Measurements from ENCODE around the gene OPN5.
"Not testable (repeated sequence)": the region's sequence is repeated elsewhere in the genome, so short reads cannot be mapped to it uniquely, and the experiment has no call there.

OPN5 gene

GRCh38 chr6:47781732-47782131 lies at the start of gene OPN5:
OPN5 (plus strand) TSS chr6:47782032; CDS start chr6:47782067, 35 bp downstream.
- DNase-seq (ENCODE audit: low read depth in 2 of 2) = no peak

- no peak for DNase-seq (ENCODE audit: low read depth in 2 of 2)
These were observed 47.8 kb upstream of the OPN5 start for GRCh38 chr6:47733879-47734558.

GRCh38 chr6:47734831-47735481 lies 46.9 kb upstream of the OPN5 start:
- no peak for DNase-seq (ENCODE audit: low read depth in 2 of 2)

GRCh38 chr6:47736083-47736700 lies 45.6 kb upstream of the OPN5 start:
- DNase-seq (ENCODE audit: low read depth in 2 of 2) = no peak

- no peak for DNase-seq (ENCODE audit: low read depth in 2 of 2)
These were observed 44.4 kb upstream of the OPN5 start for GRCh38 chr6:47737406-47737805.

GRCh38 chr6:47740714-47741113 lies 41.1 kb upstream of the OPN5 start:
- no peak for DNase-seq (ENCODE audit: low read depth in 2 of 2)

GRCh38 chr6:47741807-47742206 lies 40.0 kb upstream of the OPN5 start:
- no peak for DNase-seq (ENCODE audit: low read depth in 2 of 2)

GRCh38 chr6:47743744-47744143 lies 38.1 kb upstream of the OPN5 start:
- DNase-seq (ENCODE audit: low read depth in 2 of 2) = no peak

- DNase-seq (ENCODE audit: low read depth in 2 of 2) = not testable (repeated sequence)
These were observed 36.6 kb upstream of the OPN5 start for GRCh38 chr6:47745269-47745668.

- DNase-seq (ENCODE audit: low read depth in 2 of 2) = no peak
These were observed 32.1 kb upstream of the OPN5 start for GRCh38 chr6:47749757-47750156.

- no peak for DNase-seq (ENCODE audit: low read depth in 2 of 2)
These were observed 29.0 kb upstream of the OPN5 start for GRCh38 chr6:47752801-47753200.

- no peak for DNase-seq (ENCODE audit: low read depth in 2 of 2)
These were observed 22.5 kb upstream of the OPN5 start for GRCh38 chr6:47759364-47759763.

GRCh38 chr6:47762502-47762901 lies 19.3 kb upstream of the OPN5 start:
- DNase-seq (ENCODE audit: low read depth in 2 of 2) = no peak

GRCh38 chr6:47766445-47766844 lies 15.4 kb upstream of the OPN5 start:
- no peak for DNase-seq (ENCODE audit: low read depth in 2 of 2)

GRCh38 chr6:47767102-47767501 lies 14.7 kb upstream of the OPN5 start:
- DNase-seq (ENCODE audit: low read depth in 2 of 2) = no peak

GRCh38 chr6:47769982-47770381 lies 11.8 kb upstream of the OPN5 start:
- no peak for DNase-seq (ENCODE audit: low read depth in 2 of 2)

GRCh38 chr6:47772359-47772758 lies 9.5 kb upstream of the OPN5 start:
- no peak for DNase-seq (ENCODE audit: low read depth in 2 of 2)

- no peak for DNase-seq (ENCODE audit: low read depth in 2 of 2)
These were observed 8.8 kb upstream of the OPN5 start for GRCh38 chr6:47773005-47773404.

- no peak for DNase-seq (ENCODE audit: low read depth in 2 of 2)
These were observed 1.1 kb upstream of the OPN5 start for GRCh38 chr6:47780510-47781356.

GRCh38 chr6:47785182-47785581 lies 3.4 kb downstream of the OPN5 start:
- DNase-seq (ENCODE audit: low read depth in 2 of 2) = no peak

- DNase-seq (ENCODE audit: low read depth in 2 of 2) = peak; percentile 3 to 5
These were observed 6.0 kb downstream of the OPN5 start for GRCh38 chr6:47787620-47788497.
